PC-9 (cell line): ENCODE data around the gene GATA2. TPM values are rescaled to one million over a fixed set of nuclear protein-coding genes. Genes with fewer than 3 reads are reported as not detected.

ENCODE experiments used
- BruUV-seq: library from RNA; stranded (reverse); fragments of 400-500 nt; replicated peaks from 2 replicates; lab custom pipeline; 2021; lab: Mats Ljungman, UMichigan
- CTCF ChIA-PET: fragments of 300-600 bp; sonication (Branson Sonifier 250); formaldehyde crosslinking; loops from one replicate; lab custom pipeline; 2022; ENCODE audit warnings: antibody characterized with exemption; lab: Charles Lee
- POLR2A ChIA-PET: fragments of 300-600 bp; sonication (Branson Sonifier 250); formaldehyde crosslinking; loops from one replicate; lab custom pipeline; 2022; ENCODE audit warnings: antibody characterized with exemption; ENCODE audit not compliant: unreplicated experiment; lab: Charles Lee
- DNase-seq, 2 experiments: peaks; one replicate each; pipeline versions ENCODE4 v3.0.0 to v3.0.0-alpha.2; 2015 to 2022; ENCODE audit warnings: mixed read lengths in 1 of 2
- H2AFZ ChIP-seq: fragments of 200-600 bp; sonication (generic); 2 replicates; pipeline ENCODE4 v1.8.1; 2017; ENCODE audit warnings: antibody characterized with exemption
- H3F3A ChIP-seq: fragments of 200-600 bp; sonication (generic); 2 replicates; pipeline ENCODE4 v1.8.1; 2017; ENCODE audit warnings: antibody characterized with exemption, mild to moderate bottlenecking, low read depth; ENCODE audit not compliant: insufficient read depth
- H3K27ac ChIP-seq: fragments of 200-600 bp; sonication (generic); 2 replicates; pipeline ENCODE4 v1.6.1; 2016; ENCODE audit warnings: mixed run types
- H3K27me3 ChIP-seq: fragments of 200-600 bp; sonication (generic); 2 replicates; pipeline ENCODE4 v1.6.1; 2016; ENCODE audit warnings: low read depth, mixed run types; ENCODE audit not compliant: insufficient read depth
- H3K36me3 ChIP-seq: fragments of 200-600 bp; sonication (generic); 2 replicates; pipeline ENCODE4 v1.6.1; 2016; ENCODE audit warnings: low read depth, mixed run types
- H3K4me1 ChIP-seq: fragments of 200-600 bp; sonication (generic); replicated peaks from 2 replicates; pipeline ENCODE4 v1.6.1; 2016; ENCODE audit warnings: mixed run types; ENCODE audit not compliant: insufficient read depth
- H3K4me2 ChIP-seq: fragments of 200-600 bp; sonication (generic); 2 replicates; pipeline ENCODE4 v1.6.1; 2017; ENCODE audit warnings: mixed run types
- H3K4me3 ChIP-seq: fragments of 200-600 bp; sonication (generic); 2 replicates; pipeline ENCODE4 v1.6.1; 2016; ENCODE audit warnings: mixed run types
- H3K79me2 ChIP-seq: fragments of 200-600 bp; sonication (generic); 2 replicates; pipeline ENCODE4 v1.6.1; 2017; ENCODE audit warnings: low read depth, mixed run types
- H3K9me2 ChIP-seq: fragments of 200-600 bp; sonication (generic); 2 replicates; pipeline ENCODE4 v1.8.1; 2017; ENCODE audit warnings: mild to moderate bottlenecking; ENCODE audit not compliant: insufficient read depth
- H3K9me3 ChIP-seq: fragments of 200-600 bp; sonication (generic); 2 replicates; pipeline ENCODE4 v1.8.1; 2016; ENCODE audit warnings: low read depth; ENCODE audit not compliant: insufficient read depth
- H4K20me1 ChIP-seq: fragments of 200-600 bp; sonication (generic); 2 replicates; pipeline ENCODE4 v1.8.1; 2017; ENCODE audit not compliant: insufficient read depth
- CTCF ChIP-seq: fragments of 200-600 bp; sonication (generic); conservative IDR thresholded peaks from 2 replicates; pipeline ENCODE4 v1.6.1; 2017; ENCODE audit warnings: mixed run types, antibody characterized with exemption, mild to moderate bottlenecking, moderate library complexity
- EZH2 ChIP-seq: fragments of 200-600 bp; sonication (generic); IDR thresholded peaks from 2 replicates; pipeline ENCODE4 v1.8.0; 2017; ENCODE audit warnings: antibody characterized with exemption, low read depth
- intact Hi-C: fragments of 100-400 bp; cut with micrococcal nuclease; formaldehyde crosslinking; loops from one replicate; pipeline ENCODE4 v1.10.0; 2022; ENCODE audit not compliant: unreplicated experiment
- total RNA-seq: library from RNA; stranded (reverse); gene quantifications from 2 replicates; pipeline ENCODE4 v1.2.3, GENCODE V29; 2021

Gene GATA2
- total RNA-seq, 1 experiment from 2014 or later = 29.0 TPM

GRCh38 chr3:128469556-128469955, 23.4 kb downstream of the GATA2 start:
- BruUV-seq = no TSS peak

GRCh38 chr3:128468791-128469527, 24.0 kb downstream of the GATA2 start:
- Histone ChIP-seq H3K9me3 (no peaks in the 10 kb centered on the region), H4K20me1 (no peaks in the 10 kb centered on the region), H3K4me2 (no peak overlapping the region), H3K36me3 (no peaks in the 10 kb centered on the region), H2AFZ (no peak overlapping the region), H3K4me1 (no peaks in the 10 kb centered on the region), H3F3A (no peaks in the 10 kb centered on the region), H3K27me3 (peaks cover 26% of the 10 kb centered on the region), H3K79me2 (no peaks in the 10 kb centered on the region), H3K27ac (no peak overlapping the region), H3K9me2 (no peaks in the 10 kb centered on the region), H3K4me3 (no peak overlapping the region)
- intact Hi-C loops = no loop called here
- no peak for DNase-seq
- no TSS peak for BruUV-seq
- no peak for TF ChIP-seq CTCF
- TF ChIP-seq EZH2 = no peak
- ChIA-PET CTCF (no interaction called here), POLR2A (no interaction called here)

More at GRCh38 chr3:128469556-128469955, 23.4 kb downstream of the GATA2 start:
- peaks cover 26% of the 10 kb centered on the region for H3K27me3 ChIP-seq
- no peaks in the 10 kb centered on the region for H3K4me1 ChIP-seq
- H3K4me2 ChIP-seq = no peak overlapping the region
- ChIA-PET CTCF (no interaction called here), POLR2A (no interaction called here)
- no peaks in the 10 kb centered on the region for H3K9me3 ChIP-seq
- no peaks in the 10 kb centered on the region for H3K9me2 ChIP-seq
- intact Hi-C loops = no loop called here
- no peak for DNase-seq
- no peaks in the 10 kb centered on the region for H3K36me3 ChIP-seq
- H3K27ac ChIP-seq = no peak overlapping the region
- TF ChIP-seq CTCF (no peak), EZH2 (no peak)
- no peak overlapping the region for H3K4me3 ChIP-seq
- H3K79me2 ChIP-seq = no peaks in the 10 kb centered on the region
- no peaks in the 10 kb centered on the region for H3F3A ChIP-seq
- no peaks in the 10 kb centered on the region for H4K20me1 ChIP-seq
- no peak overlapping the region for H2AFZ ChIP-seq

GRCh38 chr3:128468285-128468790, 24.7 kb downstream of the GATA2 start:
- Histone ChIP-seq H2AFZ (no peak overlapping the region), H3F3A (no peaks in the 10 kb centered on the region), H3K27ac (no peak overlapping the region), H3K4me2 (no peak overlapping the region), H4K20me1 (no peaks in the 10 kb centered on the region), H3K4me3 (no peak overlapping the region), H3K9me3 (no peaks in the 10 kb centered on the region), H3K79me2 (no peaks in the 10 kb centered on the region), H3K27me3 (peaks cover 26% of the 10 kb centered on the region), H3K9me2 (no peaks in the 10 kb centered on the region), H3K36me3 (no peaks in the 10 kb centered on the region), H3K4me1 (no peaks in the 10 kb centered on the region)
- POLR2A ChIA-PET = no interaction called here
- BruUV-seq = no TSS peak
- no peak for DNase-seq
- CTCF ChIA-PET = no interaction called here
- TF ChIP-seq CTCF (no peak), EZH2 (no peak)
- intact Hi-C loops = no loop called here
